Measurements from ENCODE around the gene TADA3.

TADA3 gene

GRCh38 chr3:9807981-9808344 is 15.7 kb upstream of the TADA3 start:
- H3K27me3 ChIP-seq (ENCODE audit: control insufficient read depth, insufficient read depth, low read length): no peaks in the 10 kb centered on the region
- peak overlapping the region; percentile 81 for H3K9ac ChIP-seq (ENCODE audit: low read length)
- no peaks in the 10 kb centered on the region for H3K9me3 ChIP-seq (ENCODE audit: control insufficient read depth, low read length)
- peaks cover 22% of the 10 kb centered on the region for H3K4me1 ChIP-seq (ENCODE audit: control insufficient read depth, insufficient read depth, low read length)
- no peaks in the 10 kb centered on the region for H3K36me3 ChIP-seq (ENCODE audit: control insufficient read depth, insufficient read depth, low read length)
- no peak overlapping the region for H3K4me3 ChIP-seq (ENCODE audit: low read length)

GRCh38 chr3:9806688-9807589 is 14.7 kb upstream of the TADA3 start:
- H3K36me3 ChIP-seq (ENCODE audit: control insufficient read depth, insufficient read depth, low read length): no peaks in the 10 kb centered on the region

GRCh38 chr3:9806137-9806536 is 13.9 kb upstream of the TADA3 start:
- Histone ChIP-seq H3K4me3 (ENCODE audit: low read length) (no peak overlapping the region), H3K9ac (ENCODE audit: low read length) (no peak overlapping the region), H3K27me3 (ENCODE audit: control insufficient read depth, insufficient read depth, low read length) (no peaks in the 10 kb centered on the region), H3K36me3 (ENCODE audit: control insufficient read depth, insufficient read depth, low read length) (no peaks in the 10 kb centered on the region), H3K4me1 (ENCODE audit: control insufficient read depth, insufficient read depth, low read length) (peaks cover 22% of the 10 kb centered on the region), H3K9me3 (ENCODE audit: control insufficient read depth, low read length) (no peaks in the 10 kb centered on the region)

More at GRCh38 chr3:9806688-9807589, 14.7 kb upstream of the TADA3 start:
- Histone ChIP-seq H3K27me3 (ENCODE audit: control insufficient read depth, insufficient read depth, low read length) (no peaks in the 10 kb centered on the region), H3K4me3 (ENCODE audit: low read length) (no peak overlapping the region), H3K4me1 (ENCODE audit: control insufficient read depth, insufficient read depth, low read length) (peaks cover 22% of the 10 kb centered on the region), H3K9ac (ENCODE audit: low read length) (no peak overlapping the region), H3K9me3 (ENCODE audit: control insufficient read depth, low read length) (no peaks in the 10 kb centered on the region)

- H3K27me3 ChIP-seq (ENCODE audit: control insufficient read depth, insufficient read depth, low read length): no peaks in the 10 kb centered on the region
- peaks cover 15% of the 10 kb centered on the region for H3K4me1 ChIP-seq (ENCODE audit: control insufficient read depth, insufficient read depth, low read length)
- no peaks in the 10 kb centered on the region for H3K9me3 ChIP-seq (ENCODE audit: control insufficient read depth, low read length)
- H3K36me3 ChIP-seq (ENCODE audit: control insufficient read depth, insufficient read depth, low read length): peaks cover 3% of the 10 kb centered on the region
- no peak overlapping the region for H3K4me3 ChIP-seq (ENCODE audit: low read length)
- H3K9ac ChIP-seq (ENCODE audit: low read length): no peak overlapping the region
Observed at GRCh38 chr3:9804996-9805395, 12.7 kb upstream of the TADA3 start.

- Histone ChIP-seq H3K9ac (ENCODE audit: low read length) (no peak overlapping the region), H3K27me3 (ENCODE audit: control insufficient read depth, insufficient read depth, low read length) (no peaks in the 10 kb centered on the region), H3K9me3 (ENCODE audit: control insufficient read depth, low read length) (no peaks in the 10 kb centered on the region), H3K4me3 (ENCODE audit: low read length) (no peak overlapping the region), H3K36me3 (ENCODE audit: control insufficient read depth, insufficient read depth, low read length) (peaks cover 13% of the 10 kb centered on the region), H3K4me1 (ENCODE audit: control insufficient read depth, insufficient read depth, low read length) (peaks cover 3% of the 10 kb centered on the region)
Observed at GRCh38 chr3:9803494-9803893, 11.2 kb upstream of the TADA3 start.

GRCh38 chr3:9800529-9800928 is 8.3 kb upstream of the TADA3 start:
- H3K4me1 ChIP-seq (ENCODE audit: control insufficient read depth, insufficient read depth, low read length): no peaks in the 10 kb centered on the region
- H3K4me3 ChIP-seq (ENCODE audit: low read length): no peak overlapping the region
- no peaks in the 10 kb centered on the region for H3K9me3 ChIP-seq (ENCODE audit: control insufficient read depth, low read length)
- no peaks in the 10 kb centered on the region for H3K27me3 ChIP-seq (ENCODE audit: control insufficient read depth, insufficient read depth, low read length)
- no peak overlapping the region for H3K9ac ChIP-seq (ENCODE audit: low read length)
- H3K36me3 ChIP-seq (ENCODE audit: control insufficient read depth, insufficient read depth, low read length): peaks cover 18% of the 10 kb centered on the region

- H3K4me1 ChIP-seq (ENCODE audit: control insufficient read depth, insufficient read depth, low read length): no peaks in the 10 kb centered on the region
- H3K4me3 ChIP-seq (ENCODE audit: low read length): no peak overlapping the region
- no peaks in the 10 kb centered on the region for H3K27me3 ChIP-seq (ENCODE audit: control insufficient read depth, insufficient read depth, low read length)
- H3K36me3 ChIP-seq (ENCODE audit: control insufficient read depth, insufficient read depth, low read length): peaks cover 18% of the 10 kb centered on the region
- no peaks in the 10 kb centered on the region for H3K9me3 ChIP-seq (ENCODE audit: control insufficient read depth, low read length)
- H3K9ac ChIP-seq (ENCODE audit: low read length): no peak overlapping the region
Observed at GRCh38 chr3:9797196-9797945, 5.1 kb upstream of the TADA3 start.

- Histone ChIP-seq H3K36me3 (ENCODE audit: control insufficient read depth, insufficient read depth, low read length) (peaks cover 17% of the 10 kb centered on the region), H3K4me1 (ENCODE audit: control insufficient read depth, insufficient read depth, low read length) (peaks cover 9% of the 10 kb centered on the region), H3K9ac (ENCODE audit: low read length) (no peak overlapping the region), H3K9me3 (ENCODE audit: control insufficient read depth, low read length) (no peaks in the 10 kb centered on the region), H3K27me3 (ENCODE audit: control insufficient read depth, insufficient read depth, low read length) (no peaks in the 10 kb centered on the region), H3K4me3 (ENCODE audit: low read length) (no peak overlapping the region)
Observed at GRCh38 chr3:9795207-9795606, 2.9 kb upstream of the TADA3 start.

- Histone ChIP-seq H3K4me3 (ENCODE audit: low read length) (no peak overlapping the region), H3K27me3 (ENCODE audit: control insufficient read depth, insufficient read depth, low read length) (no peaks in the 10 kb centered on the region), H3K36me3 (ENCODE audit: control insufficient read depth, insufficient read depth, low read length) (peaks cover 11% of the 10 kb centered on the region), H3K9me3 (ENCODE audit: control insufficient read depth, low read length) (no peaks in the 10 kb centered on the region), H3K9ac (ENCODE audit: low read length) (no peak overlapping the region), H3K4me1 (ENCODE audit: control insufficient read depth, insufficient read depth, low read length) (peaks cover 9% of the 10 kb centered on the region)
Observed at GRCh38 chr3:9794400-9794799, 2.1 kb upstream of the TADA3 start.

- Histone ChIP-seq H3K9me3 (ENCODE audit: control insufficient read depth, low read length) (no peaks in the 10 kb centered on the region), H3K4me3 (ENCODE audit: low read length) (peak overlapping the region; percentile 44), H3K4me1 (ENCODE audit: control insufficient read depth, insufficient read depth, low read length) (peaks cover 9% of the 10 kb centered on the region), H3K36me3 (ENCODE audit: control insufficient read depth, insufficient read depth, low read length) (peaks cover 11% of the 10 kb centered on the region), H3K9ac (ENCODE audit: low read length) (peak overlapping the region; percentile 99), H3K27me3 (ENCODE audit: control insufficient read depth, insufficient read depth, low read length) (no peaks in the 10 kb centered on the region)
Observed at GRCh38 chr3:9793161-9793781, 998 bp upstream of the TADA3 start.

GRCh38 chr3:9791790-9792404 is 376 bp downstream of the TADA3 start:
- no peaks in the 10 kb centered on the region for H3K9me3 ChIP-seq (ENCODE audit: control insufficient read depth, low read length)
- H3K4me3 ChIP-seq (ENCODE audit: low read length): peak overlapping the region; percentile 44
- peaks cover 7% of the 10 kb centered on the region for H3K36me3 ChIP-seq (ENCODE audit: control insufficient read depth, insufficient read depth, low read length)
- no peaks in the 10 kb centered on the region for H3K27me3 ChIP-seq (ENCODE audit: control insufficient read depth, insufficient read depth, low read length)
- H3K4me1 ChIP-seq (ENCODE audit: control insufficient read depth, insufficient read depth, low read length): peaks cover 9% of the 10 kb centered on the region
- peak overlapping the region; percentile 99 for H3K9ac ChIP-seq (ENCODE audit: low read length)

Measured in mucosa of stomach (tissue), 1 donor.